ENCODE results near the gene BCAS3. TPM values are rescaled to one million over a fixed set of nuclear protein-coding genes. Genes with fewer than 3 reads are reported as not detected.

The BCAS3 gene
- total RNA-seq, 2 experiments from 2014 or later = 13.4 to 14.5 TPM

DNA sequence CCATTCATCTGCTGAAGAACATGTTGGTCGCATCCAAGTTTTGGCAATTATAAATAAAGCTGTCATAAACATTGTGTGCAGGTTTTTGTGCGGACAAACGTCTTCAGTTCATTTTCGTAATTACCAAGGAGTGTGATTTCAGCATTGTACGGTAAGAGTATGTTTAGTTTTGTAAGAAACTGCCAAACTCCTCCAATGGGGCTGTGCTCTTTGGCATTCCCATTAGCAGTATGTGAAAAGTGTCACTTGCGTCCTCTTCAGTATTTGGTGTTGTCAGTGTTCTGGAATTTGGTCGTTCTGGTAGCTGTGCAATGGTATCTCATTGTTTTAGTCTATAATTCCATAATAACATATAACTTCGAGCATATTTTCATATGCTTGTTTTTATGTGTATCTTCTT, 120.9 kb downstream of the BCAS3 start:
- no peaks in the 10 kb centered on the region for H3K9me3 ChIP-seq (ENCODE audit: low read length)
- ChIA-PET CTCF (ENCODE audit: unreplicated experiment) (no interaction called here), POLR2A (interaction anchor here (1.0 kb wide), 1 partner anchor 10 kb away, joined by 3 read pairs; no protein-coding TSS in a partner anchor)
- no TSS peak for BruUV-seq (replicated peaks)
- no peak overlapping the region for H3K4me3 ChIP-seq (ENCODE audit: low read depth, low read length, poor library complexity, severe bottlenecking)
- no peak overlapping the region for H3K27ac ChIP-seq (ENCODE audit: low read depth, low read length, poor library complexity, severe bottlenecking)
- no peaks in the 10 kb centered on the region for H3K79me2 ChIP-seq (ENCODE audit: insufficient read depth, low read depth, low read length)
- H3K4me2 ChIP-seq (ENCODE audit: low read length) = no peak overlapping the region
- intact Hi-C loops (cut with micrococcal nuclease; ENCODE audit: unreplicated experiment) = no loop called here
- H3K9me2 ChIP-seq (ENCODE audit: insufficient read depth, low read length) = no peaks in the 10 kb centered on the region
- H2AFZ ChIP-seq (ENCODE audit: low read length) = no peak overlapping the region
- TF ChIP-seq, protein P1, sequence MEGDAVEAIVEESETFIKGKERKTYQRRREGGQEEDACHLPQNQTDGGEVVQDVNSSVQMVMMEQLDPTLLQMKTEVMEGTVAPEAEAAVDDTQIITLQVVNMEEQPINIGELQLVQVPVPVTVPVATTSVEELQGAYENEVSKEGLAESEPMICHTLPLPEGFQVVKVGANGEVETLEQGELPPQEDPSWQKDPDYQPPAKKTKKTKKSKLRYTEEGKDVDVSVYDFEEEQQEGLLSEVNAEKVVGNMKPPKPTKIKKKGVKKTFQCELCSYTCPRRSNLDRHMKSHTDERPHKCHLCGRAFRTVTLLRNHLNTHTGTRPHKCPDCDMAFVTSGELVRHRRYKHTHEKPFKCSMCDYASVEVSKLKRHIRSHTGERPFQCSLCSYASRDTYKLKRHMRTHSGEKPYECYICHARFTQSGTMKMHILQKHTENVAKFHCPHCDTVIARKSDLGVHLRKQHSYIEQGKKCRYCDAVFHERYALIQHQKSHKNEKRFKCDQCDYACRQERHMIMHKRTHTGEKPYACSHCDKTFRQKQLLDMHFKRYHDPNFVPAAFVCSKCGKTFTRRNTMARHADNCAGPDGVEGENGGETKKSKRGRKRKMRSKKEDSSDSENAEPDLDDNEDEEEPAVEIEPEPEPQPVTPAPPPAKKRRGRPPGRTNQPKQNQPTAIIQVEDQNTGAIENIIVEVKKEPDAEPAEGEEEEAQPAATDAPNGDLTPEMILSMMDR (conservative IDR thresholded peaks at IDR 0.05; ENCODE audit: low read length) = no peak
- no peak for TF ChIP-seq EZH2phosphoT487 (IDR thresholded peaks at IDR 0.05; ENCODE audit: borderline replicate concordance, low read depth, low read length)
- no peak for DNase-seq (ENCODE audit: low spot score)
- H3K4me1 ChIP-seq (ENCODE audit: insufficient read depth, low read length, poor library complexity, severe bottlenecking) = no peaks in the 10 kb centered on the region
- H4K20me1 ChIP-seq (ENCODE audit: insufficient read depth, low read length) = no peaks in the 10 kb centered on the region
- no peaks in the 10 kb centered on the region for H3K36me3 ChIP-seq (ENCODE audit: insufficient read depth, low read length)

DNA sequence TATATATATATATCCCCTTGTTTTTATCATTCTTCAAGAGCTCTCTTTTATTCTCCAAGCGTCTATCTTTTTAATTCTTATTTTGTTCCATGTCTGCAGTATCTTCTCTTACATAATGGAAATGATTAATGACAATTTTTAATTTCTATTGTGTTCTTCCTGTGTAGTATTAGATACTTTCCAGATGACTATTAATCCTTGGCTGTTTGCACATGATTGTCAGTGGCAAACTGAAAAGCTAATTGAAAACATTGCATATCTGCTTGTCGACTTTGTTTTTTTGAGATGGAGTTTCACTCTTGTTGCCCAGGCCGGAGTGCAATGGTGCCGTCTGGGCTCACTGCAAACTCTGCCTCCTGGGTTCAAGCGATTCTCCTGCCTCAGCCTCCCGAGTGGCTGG, 124.7 kb downstream of the BCAS3 start:
- Histone ChIP-seq H3K79me2 (ENCODE audit: insufficient read depth, low read depth, low read length) (no peaks in the 10 kb centered on the region), H3K4me3 (ENCODE audit: low read depth, low read length, poor library complexity, severe bottlenecking) (no peak overlapping the region), H3K9me3 (ENCODE audit: low read length) (no peaks in the 10 kb centered on the region), H3K9me2 (ENCODE audit: insufficient read depth, low read length) (no peaks in the 10 kb centered on the region), H3K4me2 (ENCODE audit: low read length) (no peak overlapping the region), H3K27ac (ENCODE audit: low read depth, low read length, poor library complexity, severe bottlenecking) (no peak overlapping the region), H3K36me3 (ENCODE audit: insufficient read depth, low read length) (no peaks in the 10 kb centered on the region), H4K20me1 (ENCODE audit: insufficient read depth, low read length) (no peaks in the 10 kb centered on the region), H2AFZ (ENCODE audit: low read length) (no peak overlapping the region), H3K4me1 (ENCODE audit: insufficient read depth, low read length, poor library complexity, severe bottlenecking) (no peaks in the 10 kb centered on the region)
- no peak for DNase-seq (ENCODE audit: low spot score)
- CTCF ChIA-PET (ENCODE audit: unreplicated experiment) = no interaction called here
- POLR2A ChIA-PET = interaction anchor here (0.6 kb wide), 1 partner anchor 1616 kb away, joined by 5 read pairs; no protein-coding TSS in a partner anchor
- TF ChIP-seq, protein P1 (conservative IDR thresholded peaks at IDR 0.05; ENCODE audit: low read length) = no peak
- TF ChIP-seq EZH2phosphoT487 (IDR thresholded peaks at IDR 0.05; ENCODE audit: borderline replicate concordance, low read depth, low read length) = no peak
- intact Hi-C loops (cut with micrococcal nuclease; ENCODE audit: unreplicated experiment) = no loop called here
- no TSS peak for BruUV-seq (replicated peaks)

DNA sequence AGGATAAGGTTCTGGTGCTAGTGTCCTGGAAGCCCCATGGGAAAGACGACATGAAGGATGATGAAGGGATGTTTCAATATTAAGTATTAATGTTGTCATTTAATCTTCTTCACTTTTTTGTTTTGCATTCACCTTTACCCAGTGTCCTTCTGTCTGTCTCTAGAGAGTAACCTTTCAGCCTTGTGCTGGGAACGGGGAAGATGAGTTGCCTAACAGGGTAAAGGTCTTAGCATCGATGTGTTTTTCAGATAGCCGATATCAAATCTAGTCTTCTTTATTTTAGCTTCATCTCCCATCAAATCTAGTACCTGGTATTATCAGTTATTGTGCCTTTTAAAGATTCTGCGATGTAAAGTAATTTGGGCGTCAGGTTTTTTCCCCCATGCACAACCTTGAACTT, 125.4 kb downstream of the BCAS3 start:
- DNase-seq (ENCODE audit: low spot score) = no peak
- H2AFZ ChIP-seq (ENCODE audit: low read length) = no peak overlapping the region
- ChIA-PET POLR2A (no interaction called here), CTCF (ENCODE audit: unreplicated experiment) (no interaction called here)
- no peaks in the 10 kb centered on the region for H3K4me1 ChIP-seq (ENCODE audit: insufficient read depth, low read length, poor library complexity, severe bottlenecking)
- H4K20me1 ChIP-seq (ENCODE audit: insufficient read depth, low read length) = no peaks in the 10 kb centered on the region
- no peaks in the 10 kb centered on the region for H3K9me2 ChIP-seq (ENCODE audit: insufficient read depth, low read length)
- H3K27ac ChIP-seq (ENCODE audit: low read depth, low read length, poor library complexity, severe bottlenecking) = no peak overlapping the region
- H3K4me3 ChIP-seq (ENCODE audit: low read depth, low read length, poor library complexity, severe bottlenecking) = no peak overlapping the region
- TF ChIP-seq, protein P1 (conservative IDR thresholded peaks at IDR 0.05; ENCODE audit: low read length) = no peak
- no peak for TF ChIP-seq EZH2phosphoT487 (IDR thresholded peaks at IDR 0.05; ENCODE audit: borderline replicate concordance, low read depth, low read length)
- H3K36me3 ChIP-seq (ENCODE audit: insufficient read depth, low read length) = no peaks in the 10 kb centered on the region
- H3K9me3 ChIP-seq (ENCODE audit: low read length) = no peaks in the 10 kb centered on the region
- no peak overlapping the region for H3K4me2 ChIP-seq (ENCODE audit: low read length)
- BruUV-seq (replicated peaks) = no TSS peak
- intact Hi-C loops (cut with micrococcal nuclease; ENCODE audit: unreplicated experiment) = no loop called here
- no peaks in the 10 kb centered on the region for H3K79me2 ChIP-seq (ENCODE audit: insufficient read depth, low read depth, low read length)
